H1 (cell line): Measurements from ENCODE around the gene RALGAPA2. TPM values are rescaled to one million over a fixed set of nuclear protein-coding genes. Genes with fewer than 3 reads are reported as not detected.

Experiments
- ATF3 ChIP-seq: IDR thresholded peaks from 2 replicates; pipeline ENCODE4 v1.6.1; 2011; ENCODE audit warnings: low read depth, mild to moderate bottlenecking, low read length; ENCODE audit not compliant: insufficient read depth
- FOSL1 ChIP-seq: IDR thresholded peaks from 2 replicates; pipeline ENCODE4 v1.6.1; 2011; ENCODE audit warnings: mild to moderate bottlenecking, low read depth, low read length, moderate library complexity; ENCODE audit not compliant: insufficient read depth
- KDM1A ChIP-seq: fragments of 200-600, 300-600 bp; sonication (generic); IDR thresholded peaks from 2 replicates; pipeline ENCODE4 v1.7.1; 2016; ENCODE audit warnings: mild to moderate bottlenecking, low read length, borderline replicate concordance
- PHF8 ChIP-seq: fragments of 200-600 bp; sonication (generic); conservative IDR thresholded peaks from 2 replicates; pipeline ENCODE4 v1.7.1; 2012; ENCODE audit warnings: low read depth, mild to moderate bottlenecking, inconsistent platforms, low read length, moderate library complexity
- RAD21 ChIP-seq, 2 experiments: IDR thresholded peaks in 1 of 2; conservative IDR thresholded peaks in 1 of 2; 2 replicates each; pipeline ENCODE4 v1.6.1; 2011; ENCODE audit warnings: low read depth in 2 of 2, low read length in 2 of 2, improper control_type of control experiment in 1 of 2, inconsistent platforms in 1 of 2, mild to moderate bottlenecking in 1 of 2, moderate library complexity in 1 of 2
- RBBP5 ChIP-seq: IDR thresholded peaks from 2 replicates; pipeline ENCODE4 v1.7.1; 2012; ENCODE audit warnings: low read depth, mild to moderate bottlenecking, inconsistent platforms, low read length, moderate library complexity, borderline replicate concordance
- SP2 ChIP-seq: IDR thresholded peaks from 2 replicates; pipeline ENCODE4 v1.6.1; 2012; ENCODE audit warnings: mild to moderate bottlenecking, low read length, inconsistent platforms
- TAF7 ChIP-seq: optimal IDR thresholded peaks from 2 replicates; pipeline ENCODE3; 2011; ENCODE audit warnings: low read depth, mild to moderate bottlenecking, inconsistent platforms, low read length, moderate library complexity, borderline replicate concordance
- YY1 ChIP-seq: IDR thresholded peaks from 2 replicates; pipeline ENCODE4 v1.6.1; 2011; ENCODE audit warnings: low read depth, mild to moderate bottlenecking, low read length
- polyA plus RNA-seq, 7 experiments: library from polyadenylated mRNA; depleted of rRNA in 3 of 7; stranded (reverse) in 5 of 7; unstranded in 2 of 7; fragments of >200 nt in 5 of 7; fragments of 200-250 nt in 2 of 7; gene quantifications; 1 replicate in 5 of 7; 2 replicates in 1 of 7; 4 replicates in 1 of 7; pipeline versions ENCODE4 v1.2.1 to v1.2.3, GENCODE V29; 2011 to 2013; ENCODE audit warnings: missing spikeins in 2 of 7, mixed read lengths in 2 of 7
- total RNA-seq: library from RNA; stranded (reverse); fragmentation: NEBNext Ultra II Directional; extraction: Animal tissue kit (Norgen Biotek cat#: 25700); gene quantifications from 2 replicates; pipeline ENCODE4 v1.2.1, GENCODE V29; 2021
- TF ChIP-seq, protein P1 (sequence below): fragments of 300-600 bp; sonication (generic); IDR thresholded peaks from 2 replicates; pipeline ENCODE4 v1.7.1; 2012; ENCODE audit warnings: low read length, moderate library complexity, mild to moderate bottlenecking, inconsistent platforms; ENCODE audit not compliant: insufficient replicate concordance

RALGAPA2 gene
- total and polyA plus RNA-seq, 2 of the 8 experiments (the other 6 are each of a cell fraction or from before 2014, with no cell fraction given): 5.1 to 25.5 TPM

- TF ChIP-seq, protein P1, sequence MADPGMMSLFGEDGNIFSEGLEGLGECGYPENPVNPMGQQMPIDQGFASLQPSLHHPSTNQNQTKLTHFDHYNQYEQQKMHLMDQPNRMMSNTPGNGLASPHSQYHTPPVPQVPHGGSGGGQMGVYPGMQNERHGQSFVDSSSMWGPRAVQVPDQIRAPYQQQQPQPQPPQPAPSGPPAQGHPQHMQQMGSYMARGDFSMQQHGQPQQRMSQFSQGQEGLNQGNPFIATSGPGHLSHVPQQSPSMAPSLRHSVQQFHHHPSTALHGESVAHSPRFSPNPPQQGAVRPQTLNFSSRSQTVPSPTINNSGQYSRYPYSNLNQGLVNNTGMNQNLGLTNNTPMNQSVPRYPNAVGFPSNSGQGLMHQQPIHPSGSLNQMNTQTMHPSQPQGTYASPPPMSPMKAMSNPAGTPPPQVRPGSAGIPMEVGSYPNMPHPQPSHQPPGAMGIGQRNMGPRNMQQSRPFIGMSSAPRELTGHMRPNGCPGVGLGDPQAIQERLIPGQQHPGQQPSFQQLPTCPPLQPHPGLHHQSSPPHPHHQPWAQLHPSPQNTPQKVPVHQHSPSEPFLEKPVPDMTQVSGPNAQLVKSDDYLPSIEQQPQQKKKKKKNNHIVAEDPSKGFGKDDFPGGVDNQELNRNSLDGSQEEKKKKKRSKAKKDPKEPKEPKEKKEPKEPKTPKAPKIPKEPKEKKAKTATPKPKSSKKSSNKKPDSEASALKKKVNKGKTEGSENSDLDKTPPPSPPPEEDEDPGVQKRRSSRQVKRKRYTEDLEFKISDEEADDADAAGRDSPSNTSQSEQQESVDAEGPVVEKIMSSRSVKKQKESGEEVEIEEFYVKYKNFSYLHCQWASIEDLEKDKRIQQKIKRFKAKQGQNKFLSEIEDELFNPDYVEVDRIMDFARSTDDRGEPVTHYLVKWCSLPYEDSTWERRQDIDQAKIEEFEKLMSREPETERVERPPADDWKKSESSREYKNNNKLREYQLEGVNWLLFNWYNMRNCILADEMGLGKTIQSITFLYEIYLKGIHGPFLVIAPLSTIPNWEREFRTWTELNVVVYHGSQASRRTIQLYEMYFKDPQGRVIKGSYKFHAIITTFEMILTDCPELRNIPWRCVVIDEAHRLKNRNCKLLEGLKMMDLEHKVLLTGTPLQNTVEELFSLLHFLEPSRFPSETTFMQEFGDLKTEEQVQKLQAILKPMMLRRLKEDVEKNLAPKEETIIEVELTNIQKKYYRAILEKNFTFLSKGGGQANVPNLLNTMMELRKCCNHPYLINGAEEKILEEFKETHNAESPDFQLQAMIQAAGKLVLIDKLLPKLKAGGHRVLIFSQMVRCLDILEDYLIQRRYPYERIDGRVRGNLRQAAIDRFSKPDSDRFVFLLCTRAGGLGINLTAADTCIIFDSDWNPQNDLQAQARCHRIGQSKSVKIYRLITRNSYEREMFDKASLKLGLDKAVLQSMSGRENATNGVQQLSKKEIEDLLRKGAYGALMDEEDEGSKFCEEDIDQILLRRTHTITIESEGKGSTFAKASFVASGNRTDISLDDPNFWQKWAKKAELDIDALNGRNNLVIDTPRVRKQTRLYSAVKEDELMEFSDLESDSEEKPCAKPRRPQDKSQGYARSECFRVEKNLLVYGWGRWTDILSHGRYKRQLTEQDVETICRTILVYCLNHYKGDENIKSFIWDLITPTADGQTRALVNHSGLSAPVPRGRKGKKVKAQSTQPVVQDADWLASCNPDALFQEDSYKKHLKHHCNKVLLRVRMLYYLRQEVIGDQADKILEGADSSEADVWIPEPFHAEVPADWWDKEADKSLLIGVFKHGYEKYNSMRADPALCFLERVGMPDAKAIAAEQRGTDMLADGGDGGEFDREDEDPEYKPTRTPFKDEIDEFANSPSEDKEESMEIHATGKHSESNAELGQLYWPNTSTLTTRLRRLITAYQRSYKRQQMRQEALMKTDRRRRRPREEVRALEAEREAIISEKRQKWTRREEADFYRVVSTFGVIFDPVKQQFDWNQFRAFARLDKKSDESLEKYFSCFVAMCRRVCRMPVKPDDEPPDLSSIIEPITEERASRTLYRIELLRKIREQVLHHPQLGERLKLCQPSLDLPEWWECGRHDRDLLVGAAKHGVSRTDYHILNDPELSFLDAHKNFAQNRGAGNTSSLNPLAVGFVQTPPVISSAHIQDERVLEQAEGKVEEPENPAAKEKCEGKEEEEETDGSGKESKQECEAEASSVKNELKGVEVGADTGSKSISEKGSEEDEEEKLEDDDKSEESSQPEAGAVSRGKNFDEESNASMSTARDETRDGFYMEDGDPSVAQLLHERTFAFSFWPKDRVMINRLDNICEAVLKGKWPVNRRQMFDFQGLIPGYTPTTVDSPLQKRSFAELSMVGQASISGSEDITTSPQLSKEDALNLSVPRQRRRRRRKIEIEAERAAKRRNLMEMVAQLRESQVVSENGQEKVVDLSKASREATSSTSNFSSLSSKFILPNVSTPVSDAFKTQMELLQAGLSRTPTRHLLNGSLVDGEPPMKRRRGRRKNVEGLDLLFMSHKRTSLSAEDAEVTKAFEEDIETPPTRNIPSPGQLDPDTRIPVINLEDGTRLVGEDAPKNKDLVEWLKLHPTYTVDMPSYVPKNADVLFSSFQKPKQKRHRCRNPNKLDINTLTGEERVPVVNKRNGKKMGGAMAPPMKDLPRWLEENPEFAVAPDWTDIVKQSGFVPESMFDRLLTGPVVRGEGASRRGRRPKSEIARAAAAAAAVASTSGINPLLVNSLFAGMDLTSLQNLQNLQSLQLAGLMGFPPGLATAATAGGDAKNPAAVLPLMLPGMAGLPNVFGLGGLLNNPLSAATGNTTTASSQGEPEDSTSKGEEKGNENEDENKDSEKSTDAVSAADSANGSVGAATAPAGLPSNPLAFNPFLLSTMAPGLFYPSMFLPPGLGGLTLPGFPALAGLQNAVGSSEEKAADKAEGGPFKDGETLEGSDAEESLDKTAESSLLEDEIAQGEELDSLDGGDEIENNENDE: no peak
- TF ChIP-seq SP2: no peak
- no peak for TF ChIP-seq YY1
- TF ChIP-seq TAF7: no peak
- no peak for TF ChIP-seq RBBP5
- no peak for TF ChIP-seq KDM1A
- TF ChIP-seq PHF8: no peak
- TF ChIP-seq ATF3: no peak
- TF ChIP-seq RAD21 (IDR thresholded peaks at IDR 0.05 in 1 of 2, conservative IDR thresholded peaks at IDR 0.05 in 1 of 2; ENCODE audit: low read depth in 2 of 2, low read length in 2 of 2): no peak
- TF ChIP-seq FOSL1: no peak
Measured at GRCh38 chr20:20657092-20657491, 55.4 kb downstream of the RALGAPA2 start (continued).
